ENCODE data around the gene DEFB132.
A peak's percentile ranks its signal among the peaks of the same experiment; 100 is the strongest.
"Not testable (repeated sequence)": the region's sequence is repeated elsewhere in the genome, so short reads cannot be mapped to it uniquely, and the experiment has no call there.

DEFB132 gene, protein sequence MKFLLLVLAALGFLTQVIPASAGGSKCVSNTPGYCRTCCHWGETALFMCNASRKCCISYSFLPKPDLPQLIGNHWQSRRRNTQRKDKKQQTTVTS

GRCh38 chr20:257419-257818, at the start of gene DEFB132:
Gene DEFB132, plus strand, starts transcription at chr20:257724. Its CDS starts 55 bp downstream, at chr20:257779.
- DNase-seq, result no peak

GRCh38 chr20:208942-209566, 48.5 kb upstream of the DEFB132 start:
- DNase-seq, result no peak

GRCh38 chr20:210809-211502, 46.6 kb upstream of the DEFB132 start:
- DNase-seq, result no peak

DNA sequence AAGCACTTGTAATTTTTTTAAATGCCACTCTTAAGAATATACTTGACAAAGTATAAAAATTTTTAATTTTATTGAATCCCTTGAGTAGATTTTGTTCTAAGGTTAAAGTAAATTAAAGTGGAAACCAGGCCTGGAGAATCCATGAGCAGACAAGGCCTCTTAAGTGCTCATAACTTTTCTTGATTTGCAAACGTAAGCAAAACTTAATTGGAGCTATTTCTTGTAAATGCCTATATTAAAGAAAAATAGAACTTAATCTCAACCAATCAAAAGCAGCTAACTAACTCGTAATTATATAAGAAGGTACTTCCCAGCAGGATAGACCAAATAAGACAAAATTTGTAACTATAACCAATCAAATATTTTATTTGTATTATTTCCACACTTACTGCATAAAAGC, 43.1 kb upstream of the DEFB132 start:
- no peak for DNase-seq

DNA sequence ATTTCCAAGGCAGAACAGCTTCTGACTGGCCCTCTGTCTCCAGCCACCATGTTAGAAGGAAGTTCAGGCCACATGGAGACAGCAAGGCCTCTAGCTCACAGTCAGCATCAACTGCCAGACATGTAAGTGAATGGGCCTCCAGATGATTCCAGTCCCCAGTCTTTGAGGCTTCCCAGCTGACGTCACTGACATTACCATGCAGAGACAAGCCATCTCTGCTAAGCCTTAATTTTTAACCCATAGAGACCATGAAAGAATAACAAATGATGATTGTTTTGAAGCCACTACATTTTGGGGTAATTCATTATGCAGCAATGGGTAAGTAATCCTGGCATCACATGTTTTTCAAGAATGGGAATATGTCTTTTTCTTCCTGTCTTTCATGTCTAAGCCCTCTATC, 41.7 kb upstream of the DEFB132 start:
- DNase-seq, result no peak

DNA sequence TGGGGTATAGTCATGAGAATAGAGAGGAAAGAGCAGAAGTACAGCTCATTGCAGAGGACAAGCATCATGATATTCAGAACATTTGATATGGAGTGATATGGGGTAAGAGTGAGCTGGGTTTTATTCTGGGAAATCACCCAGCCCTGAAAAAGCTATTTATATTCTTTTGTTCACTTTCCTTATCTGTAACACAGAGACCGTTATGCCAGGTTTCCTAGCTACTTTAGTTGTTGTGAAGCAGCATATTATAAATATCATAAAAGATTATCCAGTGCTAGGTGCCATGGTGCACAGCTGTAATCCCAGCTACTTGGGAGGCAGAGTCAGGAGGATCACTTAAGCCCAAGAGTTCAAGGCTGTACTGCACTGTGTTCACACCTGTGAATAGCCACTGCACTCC, 40.3 kb upstream of the DEFB132 start:
- DNase-seq, result no peak

DNA sequence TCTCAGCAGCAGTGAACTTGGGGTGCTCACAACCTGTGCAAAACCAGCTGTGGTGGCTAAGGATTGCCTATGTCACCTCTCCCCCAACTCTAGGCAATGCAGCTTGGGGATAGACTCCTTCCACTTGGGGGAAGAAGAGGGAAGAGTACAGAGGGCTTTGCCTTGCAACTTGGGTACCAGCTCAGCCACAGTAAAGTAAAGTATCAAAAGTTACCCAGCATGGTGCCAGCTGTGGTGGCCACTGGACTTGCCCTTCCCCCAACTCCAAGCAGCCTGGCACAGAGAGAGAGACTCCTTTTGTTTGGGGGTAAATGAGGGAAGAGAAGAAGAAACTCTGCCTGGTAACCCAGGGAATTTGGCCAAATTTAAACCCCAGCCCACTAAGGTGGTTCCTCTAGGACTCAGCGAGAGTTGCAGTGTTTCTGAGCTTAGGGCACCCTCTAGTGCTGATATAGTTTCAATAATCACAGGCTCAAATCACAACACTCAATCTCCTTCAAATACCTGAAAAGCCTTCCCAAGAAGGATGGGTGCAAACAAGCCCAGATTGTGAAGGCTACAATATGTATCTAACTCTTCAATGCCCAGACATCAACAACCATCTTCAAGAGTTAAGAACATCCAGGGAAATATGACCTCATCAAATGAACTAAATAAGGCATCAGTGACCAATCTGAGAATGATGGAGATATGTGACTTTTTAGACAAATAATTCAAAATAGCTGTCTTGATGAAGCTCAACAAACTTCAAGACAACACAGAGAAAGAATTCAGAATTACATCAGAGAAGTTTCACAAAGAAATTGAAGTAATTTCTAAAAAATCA, 38.0 kb upstream of the DEFB132 start:
- no peak for DNase-seq

DNA sequence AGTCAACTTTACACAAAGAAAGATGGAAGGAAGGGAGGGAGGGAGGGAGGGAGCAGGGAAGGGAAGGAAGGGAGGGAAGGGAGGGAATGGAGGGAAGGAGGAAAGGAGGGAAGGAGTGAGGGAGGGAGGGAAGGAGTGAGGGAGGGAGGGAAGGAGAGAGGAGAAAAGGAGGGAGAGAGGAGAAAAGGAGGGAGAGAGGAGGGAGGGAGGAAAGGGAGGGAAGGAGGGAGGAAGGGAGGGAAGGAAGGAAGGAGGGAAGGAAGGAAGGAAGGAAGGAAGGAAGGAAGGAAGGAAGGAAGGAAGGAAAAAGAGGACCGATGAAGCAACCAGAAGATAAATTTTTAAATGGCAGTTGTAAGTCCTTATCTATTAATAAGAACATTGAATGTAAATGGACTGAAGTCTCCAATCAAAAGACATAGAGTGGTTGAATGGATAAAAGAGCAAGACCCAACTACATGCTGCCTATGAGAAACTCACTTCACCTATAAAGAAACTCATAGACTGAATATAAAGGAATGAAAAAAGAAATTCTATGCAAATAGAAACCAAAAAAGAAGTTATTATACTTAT, 36.2 kb upstream of the DEFB132 start:
- DNase-seq, result no peak

GRCh38 chr20:225879-226278, 31.6 kb upstream of the DEFB132 start:
- DNase-seq, result not testable (repeated sequence)

DNA sequence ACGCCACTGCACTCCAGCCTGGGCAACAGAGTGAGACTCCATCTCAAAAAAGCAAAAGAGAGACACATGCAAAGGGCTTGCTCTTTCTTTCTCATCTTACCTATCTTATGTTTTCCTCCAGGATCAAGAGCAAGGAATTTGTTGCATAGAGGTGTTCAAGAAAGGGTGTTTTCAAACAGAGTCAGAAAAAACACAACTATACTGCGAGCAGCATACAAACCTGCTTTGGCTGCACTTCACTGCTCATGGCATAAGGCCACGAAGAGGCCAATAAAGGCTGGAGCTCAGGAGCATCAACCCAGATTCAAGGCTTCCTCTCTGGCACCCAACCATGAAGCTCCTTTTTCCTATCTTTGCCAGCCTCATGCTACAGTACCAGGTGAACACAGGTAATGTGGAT, 30.6 kb upstream of the DEFB132 start, which contains the start of gene DEFB129:
Gene DEFB129 (plus strand): TSS at position 301 of the 400 bp plus-strand sequence. CDS start 31 bp downstream, at position 332.
- DNase-seq, result no peak

GRCh38 chr20:227439-228105, 30.0 kb upstream of the DEFB132 start:
- no peak for DNase-seq

- DNase-seq, result no peak
Observed at GRCh38 chr20:235891-236290, 21.6 kb upstream of the DEFB132 start.

GRCh38 chr20:237489-237888, 20.0 kb upstream of the DEFB132 start:
- peak; percentile 14 for DNase-seq

DNA sequence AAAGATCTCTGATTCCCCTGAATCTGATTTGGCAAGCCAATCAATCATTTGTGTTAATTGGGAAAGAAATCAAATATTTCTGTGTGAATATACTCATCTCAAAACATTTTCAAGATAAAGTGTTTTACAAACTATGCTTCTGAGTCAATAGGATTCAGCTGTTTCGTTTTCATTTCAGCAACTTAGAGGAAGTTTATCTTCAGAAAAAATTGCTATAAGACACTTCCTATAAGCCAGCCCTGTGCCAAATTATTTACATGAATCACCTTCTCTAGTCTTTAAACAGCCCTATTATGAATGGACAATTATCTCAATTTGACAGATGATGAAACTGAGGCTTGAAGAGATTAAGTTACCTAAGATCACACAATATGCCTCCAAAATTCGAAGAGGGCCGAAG, 19.6 kb upstream of the DEFB132 start:
- no peak for DNase-seq

GRCh38 chr20:242905-243304, 14.6 kb upstream of the DEFB132 start:
- no peak for DNase-seq

- DNase-seq, result no peak
Observed at GRCh38 chr20:251354-251753, 6.2 kb upstream of the DEFB132 start.

DNA sequence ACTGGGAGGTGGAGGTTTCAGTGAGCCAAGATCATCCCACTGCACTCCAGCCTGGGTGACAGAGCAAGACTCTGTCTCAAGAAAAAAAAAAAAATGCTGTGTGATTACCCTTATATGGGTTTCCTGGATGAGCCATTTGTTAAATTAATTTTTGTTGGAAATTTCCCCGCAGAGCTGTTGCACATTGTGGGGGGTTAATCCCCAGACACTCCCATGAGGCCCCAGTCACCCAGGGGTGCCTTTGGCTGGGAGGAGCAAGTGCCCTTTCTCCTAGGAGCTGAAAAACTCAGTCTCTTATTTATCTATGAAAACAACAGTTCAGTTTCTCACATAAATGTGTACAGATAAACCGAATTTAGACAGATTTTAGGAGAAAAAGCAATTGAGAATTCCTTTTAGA, 4.7 kb upstream of the DEFB132 start:
- DNase-seq, result no peak

- not testable (repeated sequence) for DNase-seq
Observed at GRCh38 chr20:253447-253846, 4.1 kb upstream of the DEFB132 start.

- DNase-seq, result no peak
Observed at GRCh38 chr20:258269-258858, 840 bp downstream of the DEFB132 start.

DNA sequence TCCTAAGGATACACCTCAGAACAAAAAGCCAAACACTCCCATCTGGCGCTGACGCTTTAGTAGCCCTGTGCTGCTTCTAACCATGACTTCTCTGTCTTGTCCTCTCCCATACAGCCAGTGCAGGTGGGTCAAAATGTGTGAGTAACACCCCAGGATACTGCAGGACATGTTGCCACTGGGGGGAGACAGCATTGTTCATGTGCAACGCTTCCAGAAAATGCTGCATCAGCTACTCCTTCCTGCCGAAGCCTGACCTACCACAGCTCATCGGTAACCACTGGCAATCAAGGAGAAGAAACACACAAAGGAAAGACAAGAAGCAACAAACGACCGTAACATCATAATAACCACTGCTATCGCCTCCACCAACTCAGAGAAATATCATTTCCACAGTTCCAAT, 1.4 kb downstream of the DEFB132 start:
- no peak for DNase-seq

DNA sequence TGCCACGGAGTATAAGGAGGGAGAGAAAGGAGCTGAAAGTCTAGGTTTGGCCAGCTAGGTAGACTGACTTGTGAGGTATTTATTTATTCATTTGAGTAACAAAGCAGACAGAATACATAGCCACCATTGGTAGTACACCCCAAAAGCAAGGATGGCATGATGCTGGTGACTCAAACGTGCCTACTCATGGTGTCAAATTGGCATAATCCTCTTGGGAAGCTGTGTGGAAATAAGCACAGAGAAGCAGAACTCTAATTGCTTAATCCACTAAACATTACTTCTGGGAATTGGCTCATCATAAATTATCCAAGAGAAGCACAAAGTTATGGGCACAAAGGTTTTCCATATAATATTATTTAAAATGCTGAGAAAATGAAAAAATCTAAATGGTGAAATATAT, 2.5 kb downstream of the DEFB132 start:
- DNase-seq, result no peak

- no peak for DNase-seq
Observed at GRCh38 chr20:263701-264100, 6.2 kb downstream of the DEFB132 start.

Measured in stimulated activated CD4-positive, alpha-beta T cell treated with anti-CD3 and anti-CD28 coated beads, Interleukin-4, amount 100 ng/mL, for 1 hour (primary cell).